Suprapubic skin (tissue), 4 donors: ENCODE data around the gene MUC4. TPM values are rescaled to one million over a fixed set of nuclear protein-coding genes. Genes with fewer than 3 reads are reported as not detected.
A peak's percentile ranks its signal among the peaks of the same experiment; 100 is the strongest.

Source experiments
- DNase-seq, 2 donors: peaks; one replicate each; pipeline ENCODE4 v3.0.0-alpha.2; 2019; ENCODE audit warnings: low spot score in 2 of 2
- H3K27ac ChIP-seq: fragments of 200-600 bp; sonication (generic); one replicate; pipeline ENCODE4 v1.5.1; 2019
- H3K27me3 ChIP-seq: fragments of 200-600 bp; sonication (generic); one replicate; pipeline ENCODE4 v1.5.1; 2019
- H3K36me3 ChIP-seq: fragments of 200-600 bp; sonication (generic); one replicate; pipeline ENCODE4 v1.5.1; 2019
- H3K4me1 ChIP-seq: fragments of 200-600 bp; sonication (generic); one replicate; pipeline ENCODE4 v1.5.1; 2019
- H3K4me3 ChIP-seq: fragments of 200-600 bp; sonication (generic); one replicate; pipeline ENCODE4 v1.5.1; 2019; ENCODE audit warnings: mild to moderate bottlenecking
- H3K9me3 ChIP-seq: fragments of 200-600 bp; sonication (generic); one replicate; pipeline ENCODE4 v1.5.1; 2019
- EP300 ChIP-seq: sonication (generic); formaldehyde crosslinking; IDR thresholded peaks from one replicate; pipeline ENCODE4 v1.6.1; 2017; ENCODE audit warnings: antibody characterized with exemption
- POLR2A ChIP-seq, 2 donors: fragments of 450-650 bp; IDR thresholded peaks; one replicate each; pipeline ENCODE4 v1.6.1; 2017; ENCODE audit warnings: antibody characterized with exemption in 2 of 2, mild to moderate bottlenecking in 2 of 2, moderate library complexity in 2 of 2
- POLR2AphosphoS5 ChIP-seq, 3 donors: sonication (generic); formaldehyde crosslinking; IDR thresholded peaks; one replicate each; pipeline ENCODE4 v1.6.1; 2017; ENCODE audit warnings: antibody characterized with exemption in 3 of 3
- WGBS: methylation state at CpG from one replicate; pipeline ENCODE4 v1.1.5; 2018; 5-methylcytosine and 5-hydroxymethylcytosine counted together
- total RNA-seq, 4 donors: library from RNA; depleted of rRNA; stranded (reverse); fragments of >200 nt; gene quantifications; one replicate each; pipeline ENCODE4 v1.1.0, GENCODE V29; 2016
- TF ChIP-seq, protein P1 (sequence below), 2 donors: fragments of 200-600 bp in 1 of 2; fragments of 450-650 bp in 1 of 2; sonication (generic) in 1 of 2; IDR thresholded peaks; one replicate each; pipeline ENCODE4 v1.5.1; 2016 to 2019; ENCODE audit warnings: antibody characterized with exemption in 2 of 2, mild to moderate bottlenecking in 1 of 2, moderate library complexity in 1 of 2

The MUC4 gene
- total RNA-seq, 4 donors from 2014 or later, result not detected

DNA sequence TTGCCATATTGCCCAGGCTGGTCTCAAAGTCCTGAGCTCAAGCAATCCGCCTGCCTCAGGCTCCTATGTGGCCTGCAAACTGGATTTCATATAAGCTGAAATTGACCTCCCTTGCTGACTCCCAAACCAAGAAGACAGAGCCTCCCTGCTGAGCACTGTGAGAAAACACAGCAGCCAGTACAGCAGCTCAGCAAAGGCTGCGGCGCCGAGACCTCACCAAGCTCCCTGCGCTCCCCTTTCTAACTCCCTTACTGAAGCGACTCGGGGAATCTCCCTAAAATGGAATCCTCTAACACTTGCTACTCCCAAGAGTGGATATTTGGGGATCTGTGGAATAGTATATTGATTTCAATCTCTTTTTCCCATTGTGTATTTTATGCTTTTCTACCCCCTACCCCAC, 56.3 kb downstream of the MUC4 start:
- no peaks in the 10 kb centered on the region for H3K4me1 ChIP-seq
- no peak for DNase-seq
- no peaks in the 10 kb centered on the region for H3K36me3 ChIP-seq
- H3K27me3 ChIP-seq, result peaks cover 51% of the 10 kb centered on the region
- no peak for TF ChIP-seq EP300
- no peak for TF ChIP-seq POLR2A (IDR thresholded peaks at IDR 0.05)
- TF ChIP-seq, protein P1, sequence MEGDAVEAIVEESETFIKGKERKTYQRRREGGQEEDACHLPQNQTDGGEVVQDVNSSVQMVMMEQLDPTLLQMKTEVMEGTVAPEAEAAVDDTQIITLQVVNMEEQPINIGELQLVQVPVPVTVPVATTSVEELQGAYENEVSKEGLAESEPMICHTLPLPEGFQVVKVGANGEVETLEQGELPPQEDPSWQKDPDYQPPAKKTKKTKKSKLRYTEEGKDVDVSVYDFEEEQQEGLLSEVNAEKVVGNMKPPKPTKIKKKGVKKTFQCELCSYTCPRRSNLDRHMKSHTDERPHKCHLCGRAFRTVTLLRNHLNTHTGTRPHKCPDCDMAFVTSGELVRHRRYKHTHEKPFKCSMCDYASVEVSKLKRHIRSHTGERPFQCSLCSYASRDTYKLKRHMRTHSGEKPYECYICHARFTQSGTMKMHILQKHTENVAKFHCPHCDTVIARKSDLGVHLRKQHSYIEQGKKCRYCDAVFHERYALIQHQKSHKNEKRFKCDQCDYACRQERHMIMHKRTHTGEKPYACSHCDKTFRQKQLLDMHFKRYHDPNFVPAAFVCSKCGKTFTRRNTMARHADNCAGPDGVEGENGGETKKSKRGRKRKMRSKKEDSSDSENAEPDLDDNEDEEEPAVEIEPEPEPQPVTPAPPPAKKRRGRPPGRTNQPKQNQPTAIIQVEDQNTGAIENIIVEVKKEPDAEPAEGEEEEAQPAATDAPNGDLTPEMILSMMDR (IDR thresholded peaks at IDR 0.05), result no peak
- TF ChIP-seq POLR2AphosphoS5 (IDR thresholded peaks at IDR 0.05), result no peak
- no peak overlapping the region for H3K27ac ChIP-seq
- H3K9me3 ChIP-seq, result no peaks in the 10 kb centered on the region
- 93% methylated on average over 7 of the region's 7 CpGs for WGBS
- no peak overlapping the region for H3K4me3 ChIP-seq

DNA sequence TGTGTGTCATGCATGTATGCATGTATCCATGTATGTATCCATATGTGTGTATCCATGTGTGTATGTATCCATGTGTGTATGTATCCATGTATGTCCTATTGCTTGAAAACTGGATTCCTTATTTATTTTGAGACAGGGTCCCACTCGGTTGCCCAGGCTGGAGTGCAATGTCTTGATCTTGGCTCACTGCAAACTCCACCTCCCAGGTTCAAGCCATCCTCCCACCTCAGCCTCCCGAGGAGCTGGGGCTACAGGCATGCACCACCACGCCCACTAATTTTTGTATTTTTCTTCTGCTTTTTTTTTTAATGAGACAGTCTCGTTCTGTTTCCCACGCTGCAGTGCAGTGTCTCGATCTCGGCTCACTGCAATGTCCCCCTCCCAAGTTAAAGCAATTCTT, 56.8 kb downstream of the MUC4 start:
- H3K27ac ChIP-seq, result no peak overlapping the region
- no peak for TF ChIP-seq EP300
- TF ChIP-seq, protein P1 (IDR thresholded peaks at IDR 0.05), result no peak
- TF ChIP-seq POLR2AphosphoS5 (IDR thresholded peaks at IDR 0.05), result no peak
- TF ChIP-seq POLR2A (IDR thresholded peaks at IDR 0.05), result no peak
- H3K4me3 ChIP-seq, result no peak overlapping the region
- H3K27me3 ChIP-seq, result peaks cover 51% of the 10 kb centered on the region
- no peaks in the 10 kb centered on the region for H3K4me1 ChIP-seq
- H3K9me3 ChIP-seq, result no peaks in the 10 kb centered on the region
- 86% methylated on average over 7 of the region's 7 CpGs for WGBS
- no peak for DNase-seq
- H3K36me3 ChIP-seq, result no peaks in the 10 kb centered on the region

DNA sequence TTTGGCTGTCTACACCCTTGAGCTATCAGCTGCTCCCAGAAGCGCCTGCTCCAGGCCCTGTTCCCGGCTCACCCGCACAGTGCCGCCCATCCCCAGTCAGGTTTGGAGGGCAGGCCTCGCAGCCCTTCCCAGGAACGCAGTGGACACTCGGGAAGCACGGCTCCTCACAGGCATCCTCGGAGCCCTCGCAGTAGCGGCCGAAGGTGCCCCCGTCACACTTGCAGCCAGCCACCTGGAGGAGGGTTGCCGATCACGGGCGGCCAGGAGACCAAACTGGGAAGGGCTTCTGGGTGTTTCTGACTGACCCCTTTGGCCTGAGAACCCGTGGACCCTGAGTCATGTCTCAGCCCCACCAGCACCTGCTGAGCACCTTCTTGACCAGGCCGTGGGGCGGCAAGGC, 57.6 kb downstream of the MUC4 start:
- Histone ChIP-seq H3K4me1 (no peaks in the 10 kb centered on the region), H3K9me3 (no peaks in the 10 kb centered on the region), H3K27ac (no peak overlapping the region), H3K36me3 (no peaks in the 10 kb centered on the region), H3K4me3 (no peak overlapping the region), H3K27me3 (peaks cover 48% of the 10 kb centered on the region)
- TF ChIP-seq POLR2A (IDR thresholded peaks at IDR 0.05) (no peak), POLR2AphosphoS5 (IDR thresholded peaks at IDR 0.05) (no peak), EP300 (no peak)
- TF ChIP-seq, protein P1 (IDR thresholded peaks at IDR 0.05), result no peak
- 84% methylated on average over 4 of the region's 19 CpGs for WGBS
- DNase-seq, result no peak

DNA sequence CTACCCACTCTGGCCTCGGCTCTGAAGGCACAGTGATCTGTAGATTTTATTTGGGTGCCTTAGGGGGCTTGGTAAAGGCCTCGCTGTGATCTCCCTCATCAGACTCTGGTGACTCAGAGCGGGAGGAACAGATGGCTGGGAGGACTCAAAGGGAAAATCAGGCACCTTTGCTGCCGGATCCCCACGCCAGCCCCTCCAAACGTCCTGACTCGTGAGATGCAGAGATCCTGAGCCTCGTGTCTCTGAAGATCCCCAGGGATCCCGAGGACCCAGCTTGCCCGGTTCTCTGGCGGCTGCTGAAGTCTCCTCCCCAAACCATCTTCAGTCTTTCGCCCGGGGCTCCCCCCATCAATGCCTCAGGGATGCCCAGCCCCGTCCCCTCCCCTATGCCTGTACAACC, 58.1 kb downstream of the MUC4 start:
- 74% methylated on average over 13 of the region's 14 CpGs for WGBS
- Histone ChIP-seq H3K4me1 (no peaks in the 10 kb centered on the region), H3K4me3 (no peak overlapping the region), H3K27me3 (peaks cover 46% of the 10 kb centered on the region), H3K9me3 (no peaks in the 10 kb centered on the region), H3K36me3 (no peaks in the 10 kb centered on the region), H3K27ac (no peak overlapping the region)
- DNase-seq, result peak in 1 of 2 donors; percentile 28
- TF ChIP-seq EP300, result no peak
- TF ChIP-seq, protein P1 (IDR thresholded peaks at IDR 0.05), result no peak

DNA sequence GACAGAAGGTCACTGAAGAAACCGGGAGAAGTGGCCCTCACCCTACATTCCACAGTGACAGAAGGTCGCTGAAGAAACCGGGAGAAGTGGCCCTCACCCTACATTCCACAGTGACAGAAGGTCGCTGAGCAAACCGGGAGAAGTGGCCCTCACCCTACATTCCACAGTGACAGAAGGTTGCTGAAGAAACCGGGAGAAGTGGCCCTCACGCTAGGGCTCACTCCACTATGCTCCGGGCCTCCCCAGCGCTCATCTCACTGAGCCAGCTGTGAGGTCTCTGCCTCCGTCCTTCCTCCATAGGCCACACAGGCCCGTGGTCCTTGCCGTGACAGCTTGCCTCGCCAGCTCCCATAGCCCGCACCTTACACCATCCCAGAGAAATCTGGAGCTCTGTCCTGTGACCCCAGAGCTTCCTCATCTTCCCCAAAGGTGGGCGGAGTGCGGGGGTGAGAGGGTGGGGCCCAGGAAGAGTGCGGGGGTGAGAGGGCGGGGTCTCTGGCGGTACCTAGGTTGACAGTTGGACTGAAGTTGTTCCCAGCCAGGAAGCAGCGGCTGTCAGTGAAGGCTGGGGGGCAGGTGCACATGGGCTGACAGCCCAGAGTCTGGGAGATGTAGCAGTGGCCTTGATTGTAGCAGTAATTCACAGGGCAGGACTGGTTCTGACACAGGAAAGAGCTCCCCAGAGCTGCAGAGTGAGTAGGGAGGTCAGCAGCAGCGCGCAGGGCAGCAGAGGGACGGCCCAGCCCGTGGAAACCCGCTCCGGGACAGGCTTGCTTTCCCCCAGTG, 59.0 kb downstream of the MUC4 start:
- H3K27ac ChIP-seq, result no peak overlapping the region

More for the DNA sequence above, 59.0 kb downstream of the MUC4 start:
- DNase-seq, result peak in 1 of 2 donors; percentile 49
- peaks cover 4% of the 10 kb centered on the region for H3K4me1 ChIP-seq
- peaks cover 44% of the 10 kb centered on the region for H3K27me3 ChIP-seq
- no peak for TF ChIP-seq POLR2A (IDR thresholded peaks at IDR 0.05)
- TF ChIP-seq, protein P1 (IDR thresholded peaks at IDR 0.05), result no peak
- TF ChIP-seq EP300, result no peak
- TF ChIP-seq POLR2AphosphoS5 (IDR thresholded peaks at IDR 0.05), result no peak
- WGBS, result 83% methylated on average over 25 of the region's 26 CpGs
- no peaks in the 10 kb centered on the region for H3K9me3 ChIP-seq
- no peaks in the 10 kb centered on the region for H3K36me3 ChIP-seq
- H3K4me3 ChIP-seq, result no peak overlapping the region
